ENCODE measurements around the gene IRF5. TPM values are rescaled to one million over a fixed set of nuclear protein-coding genes. Genes with fewer than 3 reads are reported as not detected.

The IRF5 gene
- total RNA-seq, 4 donors from 2014 or later: 8.9 to 22.8 (median 18.6) TPM

- Histone ChIP-seq H3K9me3 (no peaks in the 10 kb centered on the region), H3K4me1 (no peaks in the 10 kb centered on the region), H3K27ac (no peak overlapping the region), H3K36me3 (no peaks in the 10 kb centered on the region), H3K4me3 (no peak overlapping the region), H3K27me3 (peaks cover 8% of the 10 kb centered on the region)
- WGBS: 70% methylated on average over 9 of the region's 12 CpGs
- no peak for TF ChIP-seq CTCF (IDR thresholded peaks at IDR 0.05)
- no peak for TF ChIP-seq POLR2AphosphoS5 (IDR thresholded peaks at IDR 0.05)
- TF ChIP-seq POLR2A (IDR thresholded peaks at IDR 0.05): no peak
- no peak for TF ChIP-seq EP300 (IDR thresholded peaks at IDR 0.05)
- DNase-seq (ENCODE audit: low spot score in 2 of 2): peak in 1 of 2 donors; percentile 40
Measured at GRCh38 chr7:128902761-128903585, 34.8 kb upstream of the IRF5 start.

GRCh38 chr7:128903621-128904361, 33.9 kb upstream of the IRF5 start:
- Histone ChIP-seq H3K27me3 (peaks cover 15% of the 10 kb centered on the region), H3K9me3 (no peaks in the 10 kb centered on the region), H3K36me3 (no peaks in the 10 kb centered on the region), H3K27ac (no peak overlapping the region), H3K4me1 (no peaks in the 10 kb centered on the region), H3K4me3 (no peak overlapping the region)
- TF ChIP-seq POLR2AphosphoS5 (IDR thresholded peaks at IDR 0.05) (no peak), CTCF (IDR thresholded peaks at IDR 0.05) (no peak), POLR2A (IDR thresholded peaks at IDR 0.05) (no peak), EP300 (IDR thresholded peaks at IDR 0.05) (no peak)
- peak in 1 of 2 donors; percentile 55 for DNase-seq (ENCODE audit: low spot score in 2 of 2)
- 77% methylated on average over 10 of the region's 14 CpGs for WGBS

- H3K4me1 ChIP-seq: peaks cover 5% of the 10 kb centered on the region
- no peak overlapping the region for H3K4me3 ChIP-seq
- no peaks in the 10 kb centered on the region for H3K36me3 ChIP-seq
- H3K9me3 ChIP-seq: no peaks in the 10 kb centered on the region
- 40% methylated on average over 8 of the region's 8 CpGs for WGBS
- H3K27me3 ChIP-seq: peaks cover 21% of the 10 kb centered on the region
- TF ChIP-seq CTCF (IDR thresholded peaks at IDR 0.05): peak; percentile 8 to 53
- no peak for TF ChIP-seq POLR2A (IDR thresholded peaks at IDR 0.05)
- DNase-seq (ENCODE audit: low spot score in 2 of 2): peak in 1 of 2 donors; percentile 46
- no peak overlapping the region for H3K27ac ChIP-seq
Measured at GRCh38 chr7:128904381-128905197, 33.1 kb upstream of the IRF5 start.

- DNase-seq (ENCODE audit: low spot score in 2 of 2): peak in 1 of 2 donors; percentile 51
- H3K4me1 ChIP-seq: peaks cover 16% of the 10 kb centered on the region
- TF ChIP-seq EP300 (IDR thresholded peaks at IDR 0.05): no peak
- TF ChIP-seq POLR2A (IDR thresholded peaks at IDR 0.05): no peak
- TF ChIP-seq CTCF (IDR thresholded peaks at IDR 0.05): no peak
- no peak for TF ChIP-seq POLR2AphosphoS5 (IDR thresholded peaks at IDR 0.05)
- 86% methylated on average over 4 of the region's 5 CpGs for WGBS
- no peak overlapping the region for H3K27ac ChIP-seq
- H3K4me3 ChIP-seq: no peak overlapping the region
- no peaks in the 10 kb centered on the region for H3K36me3 ChIP-seq
- no peaks in the 10 kb centered on the region for H3K9me3 ChIP-seq
- peaks cover 33% of the 10 kb centered on the region for H3K27me3 ChIP-seq
Measured at GRCh38 chr7:128906001-128906765, 31.5 kb upstream of the IRF5 start.

Measured in suprapubic skin (tissue), 4 donors.